GM10266 (cell line): ENCODE results near the gene SLCO4A1.

Experiments used
- DNase-seq: peaks from one replicate; pipeline ENCODE4 v3.0.0; 2012; ENCODE audit errors: extremely low spot score
- CTCF ChIP-seq: IDR thresholded peaks from 2 replicates; pipeline ENCODE4 v1.5.1; 2012; ENCODE audit warnings: mild to moderate bottlenecking, low read depth; ENCODE audit not compliant: control insufficient read depth, insufficient read depth; ENCODE audit errors: missing control alignments

Gene SLCO4A1

GRCh38 chr20:62618611-62619529 lies 23.4 kb upstream of the SLCO4A1 start:
- peak; percentile 81 for DNase-seq
- no peak for TF ChIP-seq CTCF

GRCh38 chr20:62620625-62621024 lies 21.7 kb upstream of the SLCO4A1 start:
- no peak for TF ChIP-seq CTCF
- no peak for DNase-seq

- DNase-seq: no peak
- TF ChIP-seq CTCF: no peak
Observed at GRCh38 chr20:62621251-62622110, 20.8 kb upstream of the SLCO4A1 start.

GRCh38 chr20:62622178-62622876 lies 20.0 kb upstream of the SLCO4A1 start:
- no peak for DNase-seq
- no peak for TF ChIP-seq CTCF

GRCh38 chr20:62622877-62623487 lies 19.3 kb upstream of the SLCO4A1 start:
- no peak for DNase-seq
- no peak for TF ChIP-seq CTCF

- TF ChIP-seq CTCF: no peak
- DNase-seq: peak; percentile 99
Observed at GRCh38 chr20:62623488-62624324, 18.6 kb upstream of the SLCO4A1 start.
